HCT116 (cell line): Measurements from ENCODE around the gene INSR.

Experiments
- CEBPB ChIP-seq: IDR thresholded peaks from 2 replicates; pipeline ENCODE4 v1.6.1; 2012; ENCODE audit warnings: low read depth
- EZH2 ChIP-seq: fragments of 200-600 bp; sonication (generic); IDR thresholded peaks from 2 replicates; pipeline ENCODE4 v1.6.1; 2017; ENCODE audit warnings: antibody characterized with exemption, mixed run types
- JUND ChIP-seq: IDR thresholded peaks from 2 replicates; pipeline ENCODE4 v1.6.1; 2012
- POLR2A ChIP-seq: IDR thresholded peaks from 2 replicates; pipeline ENCODE4 v1.7.0; 2011; ENCODE audit warnings: borderline replicate concordance; ENCODE audit not compliant: insufficient read depth, insufficient read length; ENCODE audit errors: extremely low read depth
- POLR2AphosphoS5 ChIP-seq: IDR thresholded peaks from 2 replicates; pipeline ENCODE4 v1.6.1; 2011; ENCODE audit warnings: mild to moderate bottlenecking, low read depth, low read length, moderate library complexity
- RAD21 ChIP-seq: IDR thresholded peaks from 2 replicates; pipeline ENCODE4 v1.6.1; 2012; ENCODE audit warnings: low read depth, mild to moderate bottlenecking
- REST ChIP-seq: IDR thresholded peaks from 2 replicates; pipeline ENCODE4 v1.6.1; 2012; ENCODE audit warnings: low read depth
- TF ChIP-seq, protein P1 (sequence below), 3 experiments: fragments of 200-600 bp in 1 of 3; sonication (generic) in 1 of 3; IDR thresholded peaks in 2 of 3; conservative IDR thresholded peaks in 1 of 3; 2 replicates each; pipeline ENCODE4 v1.5.1; 2012 to 2017; ENCODE audit warnings: low read depth in 2 of 3, low read length in 2 of 3, antibody characterized with exemption in 1 of 3, borderline replicate concordance in 1 of 3, control low read depth in 1 of 3, mild to moderate bottlenecking in 1 of 3, mixed read lengths in 1 of 3, mixed run types in 1 of 3, moderate library complexity in 1 of 3; ENCODE audit not compliant: insufficient read depth in 1 of 3

- TF ChIP-seq REST (no peak), POLR2AphosphoS5 (no peak), JUND (no peak), EZH2 (no peak), POLR2A (no peak), CEBPB (no peak), RAD21 (no peak)
- TF ChIP-seq, protein P1, sequence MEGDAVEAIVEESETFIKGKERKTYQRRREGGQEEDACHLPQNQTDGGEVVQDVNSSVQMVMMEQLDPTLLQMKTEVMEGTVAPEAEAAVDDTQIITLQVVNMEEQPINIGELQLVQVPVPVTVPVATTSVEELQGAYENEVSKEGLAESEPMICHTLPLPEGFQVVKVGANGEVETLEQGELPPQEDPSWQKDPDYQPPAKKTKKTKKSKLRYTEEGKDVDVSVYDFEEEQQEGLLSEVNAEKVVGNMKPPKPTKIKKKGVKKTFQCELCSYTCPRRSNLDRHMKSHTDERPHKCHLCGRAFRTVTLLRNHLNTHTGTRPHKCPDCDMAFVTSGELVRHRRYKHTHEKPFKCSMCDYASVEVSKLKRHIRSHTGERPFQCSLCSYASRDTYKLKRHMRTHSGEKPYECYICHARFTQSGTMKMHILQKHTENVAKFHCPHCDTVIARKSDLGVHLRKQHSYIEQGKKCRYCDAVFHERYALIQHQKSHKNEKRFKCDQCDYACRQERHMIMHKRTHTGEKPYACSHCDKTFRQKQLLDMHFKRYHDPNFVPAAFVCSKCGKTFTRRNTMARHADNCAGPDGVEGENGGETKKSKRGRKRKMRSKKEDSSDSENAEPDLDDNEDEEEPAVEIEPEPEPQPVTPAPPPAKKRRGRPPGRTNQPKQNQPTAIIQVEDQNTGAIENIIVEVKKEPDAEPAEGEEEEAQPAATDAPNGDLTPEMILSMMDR (IDR thresholded peaks at IDR 0.05 in 2 of 3, conservative IDR thresholded peaks at IDR 0.05 in 1 of 3; ENCODE audit: borderline replicate concordance in 1 of 3, insufficient read depth in 1 of 3, low read depth in 2 of 3, low read length in 2 of 3) = no peak
Measured at GRCh38 chr19:7242601-7243258, 51.5 kb downstream of the INSR start.
